GM06990 (cell line): ENCODE data around the gene LY6G6C.

Source experiments
- DNase-seq: peaks from one replicate; pipeline ENCODE4 v3.0.0-alpha.2; 2011; ENCODE audit not compliant: insufficient read length; ENCODE audit errors: extremely low read depth
- H3K27me3 ChIP-seq: replicated peaks from 2 replicates; pipeline ENCODE4 v1.6.0; 2011; ENCODE audit warnings: low read length; ENCODE audit not compliant: control insufficient read depth, insufficient read depth
- H3K36me3 ChIP-seq: 2 replicates; pipeline ENCODE4 v1.5.1; 2011; ENCODE audit warnings: low read length; ENCODE audit not compliant: control insufficient read depth, insufficient read depth
- H3K4me3 ChIP-seq: replicated peaks from 2 replicates; pipeline ENCODE4 v1.5.1; 2011; ENCODE audit warnings: low read depth, mild to moderate bottlenecking, control low read depth, low read length
- TF ChIP-seq, protein P1 (sequence below): IDR thresholded peaks from 2 replicates; pipeline ENCODE4 v1.5.1; 2011; ENCODE audit warnings: low read length, control low read depth, mild to moderate bottlenecking, inconsistent platforms; ENCODE audit not compliant: insufficient read depth, poor library complexity, severe bottlenecking

Gene LY6G6C

DNA sequence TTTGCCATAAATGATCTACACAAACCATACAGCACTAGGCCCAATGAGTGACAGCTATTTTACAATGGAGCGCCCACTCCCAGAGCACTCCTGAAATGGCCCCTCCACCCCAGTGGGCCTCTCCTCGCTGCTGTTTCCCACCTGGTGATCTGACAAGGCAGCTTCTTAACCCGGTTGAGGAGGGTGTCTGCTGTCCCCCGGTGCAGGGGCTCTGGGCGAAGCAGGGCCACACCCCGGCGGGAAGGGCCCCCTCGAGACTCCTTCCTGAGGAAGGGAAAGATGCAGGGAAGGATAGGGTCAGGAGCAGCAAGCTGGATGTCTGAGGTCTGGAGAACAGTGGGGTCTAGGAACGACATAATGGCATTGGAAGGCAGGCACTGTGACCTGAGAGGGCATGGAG is 28.7 kb downstream of the LY6G6C start:
- H3K27me3 ChIP-seq = no peaks in the 10 kb centered on the region
- peaks cover 42% of the 10 kb centered on the region for H3K36me3 ChIP-seq
- DNase-seq = no peak
- TF ChIP-seq, protein P1, sequence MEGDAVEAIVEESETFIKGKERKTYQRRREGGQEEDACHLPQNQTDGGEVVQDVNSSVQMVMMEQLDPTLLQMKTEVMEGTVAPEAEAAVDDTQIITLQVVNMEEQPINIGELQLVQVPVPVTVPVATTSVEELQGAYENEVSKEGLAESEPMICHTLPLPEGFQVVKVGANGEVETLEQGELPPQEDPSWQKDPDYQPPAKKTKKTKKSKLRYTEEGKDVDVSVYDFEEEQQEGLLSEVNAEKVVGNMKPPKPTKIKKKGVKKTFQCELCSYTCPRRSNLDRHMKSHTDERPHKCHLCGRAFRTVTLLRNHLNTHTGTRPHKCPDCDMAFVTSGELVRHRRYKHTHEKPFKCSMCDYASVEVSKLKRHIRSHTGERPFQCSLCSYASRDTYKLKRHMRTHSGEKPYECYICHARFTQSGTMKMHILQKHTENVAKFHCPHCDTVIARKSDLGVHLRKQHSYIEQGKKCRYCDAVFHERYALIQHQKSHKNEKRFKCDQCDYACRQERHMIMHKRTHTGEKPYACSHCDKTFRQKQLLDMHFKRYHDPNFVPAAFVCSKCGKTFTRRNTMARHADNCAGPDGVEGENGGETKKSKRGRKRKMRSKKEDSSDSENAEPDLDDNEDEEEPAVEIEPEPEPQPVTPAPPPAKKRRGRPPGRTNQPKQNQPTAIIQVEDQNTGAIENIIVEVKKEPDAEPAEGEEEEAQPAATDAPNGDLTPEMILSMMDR = no peak
- no peak overlapping the region for H3K4me3 ChIP-seq

DNA sequence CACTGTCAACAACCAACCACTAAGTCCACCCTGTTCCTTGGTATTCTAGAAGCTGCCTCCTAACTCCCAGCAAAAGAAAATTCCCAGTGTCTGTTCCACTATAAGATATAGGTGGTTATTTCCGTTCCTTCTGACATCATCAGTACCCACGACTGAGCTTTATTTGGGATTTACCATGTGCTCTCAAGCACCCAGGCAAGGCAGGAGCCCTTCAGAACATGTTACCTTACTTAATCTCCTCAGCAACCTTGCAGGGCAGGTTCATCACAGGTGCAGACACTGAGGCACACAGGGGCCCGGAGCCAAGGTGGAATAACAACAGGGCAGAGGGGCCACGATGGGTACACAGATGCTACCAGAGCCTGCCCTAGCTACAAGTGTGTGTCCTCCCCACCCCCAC is 29.2 kb downstream of the LY6G6C start:
- no peak for DNase-seq
- TF ChIP-seq, protein P1 = no peak
- Histone ChIP-seq H3K27me3 (no peaks in the 10 kb centered on the region), H3K36me3 (peaks cover 44% of the 10 kb centered on the region), H3K4me3 (no peak overlapping the region)

DNA sequence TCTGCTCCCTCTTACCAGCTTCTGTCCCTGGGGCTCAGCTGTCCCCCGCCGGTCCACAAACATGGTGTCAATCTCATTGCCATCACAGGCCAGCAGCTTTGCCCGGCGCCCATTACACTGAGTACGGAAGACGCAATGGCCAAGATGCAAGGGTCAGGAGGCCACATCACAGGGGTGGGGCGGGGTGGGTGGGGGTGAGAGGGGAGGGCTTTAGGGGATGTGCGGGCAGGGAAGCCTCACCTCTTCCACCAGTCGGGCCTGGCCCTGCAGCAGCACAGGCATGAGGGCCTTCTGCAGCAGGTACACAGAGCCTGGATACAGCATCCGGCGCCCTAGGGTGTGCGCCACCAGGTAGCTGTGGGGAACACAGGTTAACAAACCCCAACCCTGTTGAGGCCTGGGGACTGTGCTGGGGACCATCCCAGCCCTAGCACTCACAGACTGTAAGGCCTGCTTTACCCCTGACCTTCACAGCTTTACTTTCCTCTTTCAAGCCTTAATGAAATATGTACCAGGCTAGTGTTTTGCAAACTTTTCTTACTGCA is 29.9 kb downstream of the LY6G6C start:
- no peak for DNase-seq

DNA sequence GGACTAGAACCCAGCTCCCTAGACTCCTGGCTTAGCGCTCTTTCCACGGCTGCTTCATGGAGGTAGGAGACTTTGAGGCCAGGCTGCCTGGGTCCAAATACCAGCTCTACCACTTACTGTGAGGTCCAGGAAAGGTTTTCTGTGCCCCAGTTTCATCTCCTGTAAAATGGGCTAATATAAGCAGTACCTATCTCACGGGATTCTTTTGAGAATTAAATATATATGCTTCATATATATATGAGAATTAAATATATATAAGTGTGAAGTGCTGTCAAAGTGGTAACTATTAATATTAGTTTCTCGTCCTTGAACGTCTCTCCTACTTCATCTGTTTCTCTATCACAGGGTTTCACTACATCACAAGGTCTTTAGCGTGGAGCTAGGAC is 30.5 kb downstream of the LY6G6C start:
- H3K27me3 ChIP-seq = no peaks in the 10 kb centered on the region
- no peak for DNase-seq
- TF ChIP-seq, protein P1 = no peak
- H3K4me3 ChIP-seq = no peak overlapping the region
- H3K36me3 ChIP-seq = peaks cover 45% of the 10 kb centered on the region

More for the DNA sequence above, 29.9 kb downstream of the LY6G6C start:
- Histone ChIP-seq H3K36me3 (peaks cover 44% of the 10 kb centered on the region), H3K27me3 (no peaks in the 10 kb centered on the region), H3K4me3 (no peak overlapping the region)
- TF ChIP-seq, protein P1 = no peak

DNA sequence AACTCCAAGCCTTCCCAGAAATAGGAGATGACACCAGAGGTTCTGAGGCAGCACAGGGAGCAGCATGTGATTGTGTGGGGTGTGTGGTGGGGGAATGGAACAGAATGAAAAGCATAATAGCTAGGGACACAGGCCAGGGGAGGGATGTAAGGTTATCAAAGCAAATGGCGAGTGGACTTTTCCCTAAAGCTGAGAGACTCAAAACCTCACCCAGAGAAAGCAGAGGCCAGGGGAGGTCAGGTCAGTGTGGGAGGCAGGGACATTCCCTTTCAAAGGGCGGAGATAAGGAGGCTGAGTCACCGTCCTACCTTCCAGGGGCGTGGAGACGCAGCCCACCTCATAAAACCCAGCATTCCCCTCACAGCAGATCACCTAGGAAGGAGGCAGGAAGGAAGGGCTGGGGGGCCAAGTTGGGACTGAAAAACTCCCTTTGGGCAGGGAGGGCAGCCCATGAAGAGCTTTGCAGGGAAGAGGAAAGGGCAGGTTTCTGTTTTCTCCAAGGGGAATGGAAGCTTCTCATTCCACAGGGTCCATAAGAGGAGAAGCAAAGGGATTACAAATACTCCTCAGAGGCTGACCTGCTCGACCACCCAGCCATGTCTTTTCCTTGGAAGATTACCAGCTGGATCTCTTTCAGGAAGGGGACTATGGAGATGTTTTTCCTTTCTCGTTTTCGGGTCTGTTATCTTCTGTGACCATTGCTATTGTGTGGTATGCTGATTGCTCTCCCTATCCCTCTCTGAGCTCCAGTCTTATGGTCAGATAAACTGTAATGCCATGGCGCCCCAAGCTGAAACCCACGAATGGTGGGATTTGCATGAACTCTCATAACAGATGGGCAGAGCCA is 31.1 kb downstream of the LY6G6C start:
- no peak overlapping the region for H3K4me3 ChIP-seq
- H3K36me3 ChIP-seq = peaks cover 45% of the 10 kb centered on the region
- no peaks in the 10 kb centered on the region for H3K27me3 ChIP-seq
- DNase-seq = no peak
- TF ChIP-seq, protein P1 = no peak
